HPDE6-E6E7 (cell line): Measurements from ENCODE around the gene ITGA11.

ENCODE experiments used
- DNase-seq: peaks from one replicate; pipeline ENCODE4 v3.0.0; 2011; ENCODE audit warnings: missing footprints; ENCODE audit errors: extremely low spot score

The ITGA11 gene

DNA sequence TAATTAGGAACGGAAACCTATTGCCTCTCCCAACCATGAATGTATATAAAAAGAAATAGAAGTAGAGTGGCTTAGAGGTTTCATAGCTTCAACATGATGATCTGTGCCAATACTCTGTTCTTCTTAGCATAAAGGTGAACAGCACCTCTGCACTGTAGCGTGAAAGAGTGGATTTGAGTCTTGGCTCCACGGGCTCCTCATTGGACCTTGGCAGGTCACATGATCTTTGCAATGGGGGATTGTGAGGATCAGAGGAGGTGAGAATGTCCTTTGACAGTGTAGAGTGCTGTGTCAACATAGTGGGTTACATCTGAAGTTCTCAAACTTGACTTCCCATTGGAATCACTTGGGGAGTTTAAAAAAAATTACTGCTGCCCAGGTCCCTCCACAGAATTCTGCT is 103.0 kb downstream of the ITGA11 start:
- no peak for DNase-seq

DNA sequence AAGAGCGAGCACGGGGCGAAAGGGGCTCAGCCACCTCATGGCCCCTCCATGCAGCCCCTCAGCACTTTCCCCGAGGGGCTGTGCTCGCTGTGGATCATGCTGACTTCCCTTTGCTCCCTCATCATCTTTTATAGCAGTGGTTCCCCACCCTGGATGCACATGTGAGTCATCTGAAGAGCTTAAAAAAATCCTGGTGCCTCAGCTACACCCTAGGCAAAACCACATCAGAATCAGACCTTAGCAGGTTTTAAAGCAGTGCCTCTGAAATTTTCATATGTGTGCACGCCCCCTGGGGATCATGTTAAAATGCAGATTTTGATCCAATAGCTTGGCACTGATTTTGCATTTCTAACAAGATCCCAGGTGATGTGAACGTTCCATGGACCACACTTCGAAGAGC is 103.5 kb downstream of the ITGA11 start:
- no peak for DNase-seq

DNA sequence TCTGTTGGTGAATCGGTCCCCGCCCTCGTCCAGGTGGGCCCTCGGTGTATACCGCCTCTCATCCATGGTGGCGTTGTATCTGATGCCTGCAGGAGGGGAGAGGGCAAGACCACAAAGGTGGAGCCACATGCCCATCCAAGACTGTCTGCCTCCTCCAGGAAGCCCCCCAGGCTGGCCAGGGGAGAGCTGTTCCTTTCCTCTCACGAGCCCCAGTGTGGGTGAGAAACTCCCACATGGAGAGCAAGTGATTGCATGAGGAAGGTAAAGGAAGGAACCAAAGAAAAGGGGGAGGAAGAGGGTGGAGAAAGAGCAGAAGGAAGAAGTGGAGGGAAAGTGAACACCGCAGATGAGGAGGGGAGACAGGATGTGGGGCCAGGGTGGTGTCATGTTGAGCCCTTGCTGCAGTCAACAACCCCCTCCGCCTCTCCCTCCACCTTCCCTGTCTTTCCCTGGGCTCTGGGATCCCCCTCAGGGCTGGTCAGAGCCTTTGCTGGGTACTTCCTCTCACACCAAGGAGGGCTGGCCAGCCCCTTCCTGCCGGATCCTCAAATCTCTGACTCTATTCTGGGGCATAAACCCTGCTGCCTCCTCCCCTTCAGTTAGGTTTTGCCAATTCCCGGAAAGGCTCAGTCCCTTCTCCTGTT is 105.1 kb downstream of the ITGA11 start:
- DNase-seq = no peak

DNA sequence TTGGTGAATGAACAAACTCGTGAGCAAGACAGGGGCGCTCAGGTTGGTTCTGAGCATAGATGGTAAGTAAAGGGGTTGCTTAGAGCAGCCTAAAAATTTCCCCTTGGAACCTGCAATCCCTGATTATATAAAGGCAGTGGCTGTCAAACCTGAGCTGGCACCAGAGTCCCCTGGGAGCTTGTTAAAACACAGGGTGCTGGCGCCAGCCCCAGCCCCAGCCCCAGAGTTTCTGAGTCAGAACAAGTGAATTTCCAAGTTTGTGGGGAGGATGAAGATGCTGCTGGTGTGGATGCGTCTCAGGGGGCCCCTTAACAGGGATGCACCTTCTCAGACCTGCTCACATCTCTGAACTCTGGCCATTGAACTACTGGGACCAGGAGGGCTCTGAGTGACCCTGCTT is 106.2 kb downstream of the ITGA11 start:
- DNase-seq = no peak

DNA sequence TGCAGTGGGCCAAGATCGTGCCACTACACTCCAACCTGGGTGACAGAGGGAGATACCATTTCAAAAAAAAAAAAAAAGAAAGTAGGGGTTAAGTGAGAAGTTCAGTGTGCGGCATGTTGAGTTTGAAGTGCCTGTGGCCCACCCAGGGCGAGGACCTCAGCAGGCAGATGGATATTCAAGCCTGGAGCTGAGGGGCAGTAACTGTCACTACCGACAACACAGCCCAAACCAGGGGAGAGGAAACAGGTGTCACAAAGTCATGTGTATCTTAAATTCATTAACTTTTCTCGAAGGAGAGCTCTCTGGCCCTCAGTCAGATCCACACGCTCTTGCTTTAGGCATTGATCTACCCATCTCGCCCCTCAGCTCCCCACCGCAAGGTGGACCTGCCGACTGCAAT is 109.2 kb downstream of the ITGA11 start:
- no peak for DNase-seq

DNA sequence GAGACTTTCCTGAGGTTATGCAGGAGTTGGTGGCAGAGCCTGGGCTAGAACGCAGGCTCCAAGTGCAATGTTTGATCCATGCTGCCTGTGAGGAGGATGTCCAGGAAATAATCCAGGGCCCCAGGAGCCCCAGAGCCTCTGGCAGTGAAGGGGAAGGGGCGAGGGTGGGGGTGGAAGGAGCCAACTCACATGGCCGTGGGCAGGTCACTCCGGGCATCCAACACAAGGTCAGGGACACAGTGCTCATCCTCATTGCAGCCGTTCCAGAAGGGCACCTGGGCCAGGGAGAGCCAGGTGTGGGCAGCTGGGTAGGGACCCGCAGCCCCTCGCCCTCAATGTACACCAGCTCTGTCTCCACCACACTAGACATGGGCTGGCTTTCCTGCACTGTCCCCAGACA is 110.7 kb downstream of the ITGA11 start:
- no peak for DNase-seq

DNA sequence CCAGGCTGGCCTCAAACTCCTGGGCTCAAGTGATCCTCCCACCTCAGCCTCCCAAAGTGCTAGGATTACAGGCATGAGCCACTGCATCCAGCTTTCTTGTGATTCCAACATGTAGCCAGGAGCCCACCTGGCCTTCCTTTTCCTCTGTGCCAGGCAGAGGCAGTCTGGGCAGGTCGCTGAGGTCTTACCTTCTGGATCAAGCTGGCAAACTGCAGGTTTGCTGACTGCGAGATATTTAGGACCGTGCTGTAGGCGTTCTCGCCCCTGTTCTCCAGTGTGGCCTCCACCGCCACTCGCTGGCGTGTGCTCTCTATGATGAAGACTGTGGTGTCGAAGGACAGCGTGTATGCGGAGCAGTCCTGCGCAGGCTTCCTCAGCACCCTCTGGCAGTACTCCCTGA is 112.0 kb downstream of the ITGA11 start:
- DNase-seq = no peak

DNA sequence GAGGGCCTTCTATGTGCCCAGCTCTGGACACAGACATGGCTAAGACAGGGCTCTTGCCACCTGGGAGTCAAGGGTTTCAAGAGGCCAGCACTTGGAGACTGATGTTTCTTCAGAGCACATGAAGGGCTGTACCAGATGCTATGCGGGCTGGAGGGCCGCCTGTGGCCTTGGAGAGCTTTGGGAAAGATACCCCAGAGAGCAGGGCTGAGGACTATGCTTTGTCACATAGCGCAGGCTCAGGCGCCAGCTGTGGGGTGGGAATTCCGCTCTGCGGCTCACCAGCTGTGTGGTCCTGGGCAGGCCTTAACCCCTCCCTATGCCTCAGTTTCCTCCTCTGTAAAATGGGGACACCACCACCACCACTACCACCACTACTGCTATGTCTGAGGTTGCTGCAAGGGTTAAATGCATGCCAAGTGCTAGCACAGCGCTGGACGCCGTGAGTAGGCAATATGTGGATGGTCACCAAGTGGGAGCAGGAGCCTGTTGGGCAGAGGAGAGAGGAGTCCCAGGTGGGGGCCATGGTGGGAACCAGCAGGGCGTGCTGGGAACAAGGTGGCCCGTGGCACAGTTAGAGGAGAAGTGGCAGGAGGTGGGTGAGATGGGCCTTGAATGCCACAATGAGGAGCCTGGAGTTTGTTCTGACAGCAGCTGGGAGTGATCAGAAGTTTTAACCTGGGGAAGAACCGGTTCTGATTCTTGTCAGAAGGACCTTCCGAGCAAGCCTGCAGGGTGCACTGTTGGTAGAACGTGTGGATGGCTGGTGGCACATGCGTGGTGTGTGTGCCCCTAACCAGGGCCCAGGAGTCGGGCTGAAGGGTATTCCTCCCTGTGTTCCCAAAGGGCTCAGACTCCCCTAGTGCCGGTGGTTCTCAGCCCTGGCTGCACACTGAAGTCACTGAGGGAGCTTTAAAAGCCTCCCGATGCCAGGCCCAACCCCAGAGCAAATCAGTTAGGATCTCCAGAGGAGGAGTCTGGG is 112.7 kb downstream of the ITGA11 start:
- no peak for DNase-seq

DNA sequence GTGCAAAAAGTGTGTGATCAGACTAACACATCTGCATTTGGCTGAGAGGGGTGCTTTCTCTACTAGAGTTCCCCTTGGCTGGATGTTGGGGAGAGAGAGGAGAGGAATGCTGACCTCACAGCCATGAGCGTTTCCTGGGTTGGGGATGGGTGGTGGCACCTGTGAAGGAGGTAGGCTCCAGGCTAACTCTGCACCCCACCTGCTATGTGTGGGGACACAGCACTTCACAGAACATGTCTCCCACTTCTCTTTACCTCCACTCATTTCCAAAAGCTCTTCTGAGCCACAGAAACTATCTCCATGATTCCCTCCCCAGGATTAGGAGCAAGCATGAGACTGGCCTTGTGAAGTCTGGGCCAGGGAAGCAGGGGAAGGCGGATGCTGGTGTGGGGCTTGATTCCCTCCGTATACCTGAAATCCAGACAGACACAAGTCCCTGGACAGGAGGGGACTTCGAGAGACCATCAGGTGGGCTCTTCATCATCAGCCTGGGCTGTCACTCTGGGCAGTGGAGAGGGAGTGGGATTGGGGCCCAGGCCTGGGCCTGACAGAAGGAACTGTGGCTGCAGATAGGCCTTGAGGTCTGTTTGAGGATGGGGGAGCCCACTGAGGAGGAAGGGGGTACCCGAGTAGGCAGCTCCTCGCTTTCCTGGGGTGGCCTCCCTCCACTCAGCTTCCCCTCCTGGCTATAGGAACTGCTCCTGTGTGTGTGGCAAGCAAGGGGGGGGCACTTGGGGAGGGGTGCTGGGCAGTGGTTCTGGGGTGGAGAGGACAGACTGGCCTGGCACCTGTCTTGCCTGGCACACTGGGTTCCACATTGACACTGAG is 113.7 kb downstream of the ITGA11 start:
- no peak for DNase-seq

DNA sequence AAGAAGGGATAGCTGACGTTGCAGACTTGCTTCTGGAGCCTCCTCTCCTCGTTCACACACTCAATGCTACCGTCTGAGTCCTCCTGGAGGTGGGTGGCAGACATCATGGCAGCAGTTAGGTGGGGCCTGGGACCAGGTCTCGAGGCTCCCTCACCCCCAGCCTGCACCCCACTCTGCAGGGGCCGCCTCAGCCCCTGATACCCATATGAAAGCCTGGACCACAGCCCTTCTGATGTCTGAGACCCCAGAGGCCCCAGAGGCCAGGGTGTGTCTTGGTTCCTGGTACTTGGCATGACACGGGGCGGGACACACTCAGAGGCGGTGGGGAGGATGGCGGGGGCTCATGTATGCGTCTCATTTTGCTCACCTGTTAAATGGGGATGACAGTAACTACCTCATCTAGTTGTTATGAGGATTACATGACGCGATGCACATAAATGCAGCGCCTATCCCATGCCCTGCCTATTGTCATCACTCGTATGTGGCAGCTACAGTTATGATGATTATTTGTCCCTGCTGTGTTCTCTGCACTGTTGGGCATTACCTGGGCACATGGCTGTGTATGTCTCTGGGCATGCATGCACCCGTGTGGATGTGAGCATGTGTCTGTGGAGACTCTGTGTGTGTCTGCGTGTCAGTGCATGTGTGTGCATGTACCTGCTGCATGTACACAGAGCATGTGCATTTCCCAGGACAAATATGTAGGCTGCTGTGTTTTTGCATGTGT is 114.5 kb downstream of the ITGA11 start:
- DNase-seq = no peak

DNA sequence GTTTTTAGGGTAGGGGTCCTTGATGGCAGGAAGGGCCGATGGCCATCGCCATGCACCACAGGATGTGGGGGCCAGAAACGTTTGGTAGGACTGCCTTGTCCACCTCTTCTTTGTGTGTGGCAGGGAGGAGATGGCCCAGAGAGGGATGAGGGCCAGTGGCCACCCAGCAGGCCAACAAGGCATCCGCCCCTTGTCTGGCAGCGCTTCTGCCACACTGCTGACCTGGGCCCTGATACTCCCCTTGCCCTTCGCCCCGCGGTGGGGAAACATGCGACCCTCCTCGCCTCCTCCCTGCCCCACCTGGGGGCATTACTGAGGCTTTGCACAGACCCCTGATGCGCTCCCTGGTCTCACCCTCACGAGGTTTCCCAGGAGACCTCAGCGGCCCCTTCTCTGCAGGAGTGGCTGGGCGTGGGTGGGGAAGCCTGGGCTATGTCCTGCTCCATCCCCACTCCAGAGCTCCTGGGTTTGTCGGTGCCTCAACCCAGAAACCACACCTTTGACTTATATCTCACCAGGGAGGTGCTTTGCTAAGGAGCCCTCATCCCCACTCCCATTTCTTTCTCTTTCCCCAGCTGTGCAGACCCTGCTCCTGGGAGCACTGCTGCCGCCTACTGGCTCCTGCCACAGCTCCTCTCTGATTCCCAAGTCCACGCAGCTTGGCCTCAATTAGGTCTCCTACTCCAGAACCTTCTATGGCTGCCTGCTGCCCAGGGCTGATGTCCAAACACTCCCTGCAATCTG is 115.7 kb downstream of the ITGA11 start:
- no peak for DNase-seq

DNA sequence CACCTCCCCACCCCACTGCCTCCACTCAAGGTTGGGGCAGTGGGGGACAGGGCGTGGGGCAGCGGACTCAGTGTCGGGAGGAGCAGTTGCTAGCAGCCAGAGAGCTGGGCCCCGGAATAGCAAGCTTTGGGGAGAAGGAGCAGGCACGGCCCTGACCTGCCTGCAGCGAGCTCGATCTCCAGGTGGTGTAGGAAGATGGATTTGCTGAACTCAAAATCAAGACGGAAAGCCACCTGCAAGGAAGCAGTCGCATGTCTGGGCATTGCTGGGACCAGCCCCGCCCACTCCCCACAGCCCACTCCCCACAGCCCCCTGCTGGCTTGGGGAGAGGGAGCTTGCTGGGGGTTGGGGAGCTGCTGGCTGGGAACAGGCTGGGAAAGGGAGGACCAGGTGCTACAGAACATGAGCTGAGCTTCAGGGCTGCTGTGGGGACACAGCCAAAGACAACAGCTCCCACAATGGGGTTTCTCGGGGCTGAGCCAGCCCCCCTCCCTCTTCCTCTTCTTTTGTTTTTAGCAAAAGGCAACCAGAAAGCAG is 116.4 kb downstream of the ITGA11 start:
- DNase-seq = no peak

DNA sequence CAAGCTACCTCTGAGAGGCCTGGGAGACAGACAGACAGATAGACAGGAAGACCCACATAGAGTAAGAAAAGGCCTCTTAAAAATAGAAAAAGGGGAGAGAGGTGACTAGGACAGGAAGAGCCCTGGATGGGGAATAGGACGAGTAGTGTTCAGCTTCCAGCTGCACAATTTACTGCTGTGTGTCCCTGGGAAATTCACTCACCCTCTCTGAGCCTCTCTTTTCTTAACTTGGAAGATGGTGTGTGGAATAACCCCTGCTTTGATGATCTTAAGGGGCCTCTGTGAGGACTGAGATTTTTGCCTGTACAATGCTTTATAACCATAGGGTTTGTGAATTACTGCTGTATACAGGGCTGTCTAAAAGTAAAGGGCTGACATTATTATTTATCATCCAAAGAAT is 116.9 kb downstream of the ITGA11 start:
- no peak for DNase-seq

DNA sequence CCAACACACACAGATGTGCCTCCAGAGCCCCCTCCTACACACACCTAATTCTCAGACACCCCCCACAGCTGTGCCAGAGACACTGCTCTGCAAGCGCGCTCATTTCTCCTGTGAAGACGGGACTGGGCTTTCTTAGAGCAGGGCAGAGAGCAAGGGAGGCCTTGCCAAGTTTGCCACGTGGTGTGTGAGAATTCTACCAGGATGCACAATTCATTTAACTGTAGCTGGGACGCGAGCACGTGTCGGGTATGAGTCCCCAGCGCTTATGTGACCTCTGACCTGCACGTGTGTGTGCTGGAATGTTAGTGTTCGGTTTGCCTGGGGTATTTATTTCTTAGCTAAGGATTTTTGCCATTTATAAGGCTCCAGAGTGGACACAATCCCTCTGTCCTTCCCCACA is 117.4 kb downstream of the ITGA11 start:
- no peak for DNase-seq

DNA sequence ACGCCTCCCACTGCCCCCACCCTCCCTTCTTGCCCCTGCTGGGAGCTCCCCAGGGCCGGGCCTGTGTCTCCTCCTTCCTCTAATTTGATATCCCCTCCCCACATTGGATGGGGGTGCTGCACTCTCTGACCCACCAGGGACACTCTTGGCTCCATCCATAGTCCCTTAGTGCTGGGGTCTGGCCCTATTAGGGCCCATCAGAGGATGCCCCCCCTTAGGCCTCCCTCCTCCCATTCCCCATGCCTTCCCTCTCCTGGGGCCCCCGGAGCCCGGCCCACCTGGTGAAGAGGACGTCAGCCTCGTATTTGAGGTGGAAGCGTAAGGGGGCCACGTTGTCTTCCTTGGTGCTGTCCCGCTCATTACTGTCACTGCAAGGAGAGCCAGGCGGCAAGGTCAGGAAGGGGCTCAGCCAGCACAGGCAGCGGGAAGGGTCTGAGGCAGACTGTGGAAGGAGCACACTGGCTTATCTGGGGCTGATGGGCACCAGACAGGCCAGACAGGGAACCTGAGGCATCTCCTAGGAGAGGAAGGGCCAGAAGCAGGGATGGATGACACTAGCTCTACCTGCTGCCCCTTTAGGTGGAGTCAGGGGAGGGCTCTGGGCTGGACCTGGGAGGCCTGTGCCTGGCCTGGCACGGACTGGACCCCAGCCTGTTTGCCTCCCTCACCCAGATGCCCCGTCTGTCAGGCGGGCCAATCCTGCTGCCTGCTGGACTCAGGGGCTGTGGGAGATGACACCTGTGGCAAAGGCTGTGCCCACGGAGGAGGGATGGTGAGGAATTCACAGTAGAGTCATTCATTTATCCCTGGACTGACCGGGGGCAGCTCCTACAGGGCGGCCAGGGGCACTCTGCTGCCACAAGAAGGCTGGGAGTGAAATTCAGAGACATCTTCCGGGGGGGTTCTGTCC is 118.2 kb downstream of the ITGA11 start:
- DNase-seq = no peak

DNA sequence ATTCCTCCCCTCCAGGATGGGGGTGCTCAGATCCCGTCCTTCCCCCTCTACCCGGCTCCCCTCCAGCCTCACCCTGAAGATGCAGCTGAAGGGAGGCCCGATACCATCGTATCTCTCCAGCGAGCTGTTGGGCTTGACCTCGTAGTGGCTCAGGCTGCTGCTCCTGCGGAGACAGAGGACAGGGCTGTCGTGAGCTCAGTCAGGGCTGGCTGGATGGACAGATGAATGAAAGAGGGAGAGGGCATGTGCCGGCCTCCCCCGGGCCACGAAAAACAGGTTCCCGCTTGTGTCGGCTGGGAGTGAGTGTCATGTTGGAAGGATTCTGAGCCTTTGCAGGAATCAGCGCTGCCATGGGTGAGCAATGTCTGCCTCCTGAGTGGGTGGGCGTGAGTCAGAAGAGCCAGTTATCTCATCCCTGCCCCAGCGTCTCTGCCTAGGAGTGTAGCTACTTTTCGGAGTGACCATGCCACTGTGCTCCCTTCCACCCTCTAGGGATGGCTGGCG is 119.2 kb downstream of the ITGA11 start:
- DNase-seq = peak; percentile 31

DNA sequence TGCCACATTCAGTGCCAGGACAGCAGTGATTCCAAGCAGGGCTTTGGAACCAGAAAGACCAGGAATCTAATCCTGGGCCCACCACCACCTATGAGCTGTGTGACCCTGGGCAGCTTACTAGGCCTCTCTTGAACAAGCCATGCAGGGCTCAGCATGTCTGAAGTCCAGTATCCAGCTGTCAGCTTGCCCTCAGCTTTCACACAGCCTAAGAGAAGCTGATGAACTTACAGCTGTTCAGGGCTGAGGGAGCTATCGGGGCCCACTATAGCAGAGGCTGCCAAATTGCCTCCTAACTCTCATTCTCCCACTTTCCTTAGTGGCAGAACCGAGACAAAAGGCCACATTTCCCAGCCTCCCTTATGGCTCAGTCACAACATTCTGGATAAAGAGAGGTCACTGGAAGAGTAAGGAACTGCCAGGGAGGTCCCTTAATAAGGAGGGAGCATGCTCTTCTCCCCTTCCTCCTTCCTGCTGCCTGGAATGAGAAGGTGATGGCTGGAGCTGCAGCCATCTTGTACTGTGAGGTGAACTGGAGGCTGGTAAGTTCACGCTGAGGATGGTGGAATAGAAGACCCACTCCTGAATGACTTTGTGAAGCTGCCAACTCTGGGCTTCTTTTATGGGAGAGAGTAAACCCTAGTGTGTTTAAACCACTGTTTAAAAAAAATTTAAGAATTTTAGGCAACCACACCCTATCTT is 120.0 kb downstream of the ITGA11 start:
- DNase-seq = no peak

DNA sequence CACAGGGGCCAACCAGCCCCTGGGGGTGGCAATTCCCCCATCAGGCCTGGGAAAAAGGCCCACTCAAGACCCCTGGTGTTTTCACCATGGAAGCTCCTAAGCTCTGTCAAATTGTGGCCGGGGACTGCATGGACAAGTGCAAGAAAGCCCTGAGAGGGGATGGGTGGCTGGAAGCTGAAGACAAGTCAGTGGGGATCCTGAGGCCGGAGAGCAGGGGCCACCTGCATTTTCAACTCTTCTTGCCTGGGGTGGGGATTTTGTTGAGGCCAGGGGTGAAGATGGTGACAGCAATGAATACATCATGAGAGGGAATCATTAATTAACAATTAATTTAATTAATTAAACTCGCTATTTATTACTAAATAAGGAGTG is 120.5 kb downstream of the ITGA11 start:
- no peak for DNase-seq
